DMS79 treated with DMSO at 0.1 percent for 48 hours (cell line): Measurements from ENCODE around the gene PPP2R1B.

ENCODE experiments used
- DNase-seq: peaks from one replicate; lab custom pipeline; 2025; lab: John Stamatoyannopoulos, UW

The PPP2R1B gene

DNA sequence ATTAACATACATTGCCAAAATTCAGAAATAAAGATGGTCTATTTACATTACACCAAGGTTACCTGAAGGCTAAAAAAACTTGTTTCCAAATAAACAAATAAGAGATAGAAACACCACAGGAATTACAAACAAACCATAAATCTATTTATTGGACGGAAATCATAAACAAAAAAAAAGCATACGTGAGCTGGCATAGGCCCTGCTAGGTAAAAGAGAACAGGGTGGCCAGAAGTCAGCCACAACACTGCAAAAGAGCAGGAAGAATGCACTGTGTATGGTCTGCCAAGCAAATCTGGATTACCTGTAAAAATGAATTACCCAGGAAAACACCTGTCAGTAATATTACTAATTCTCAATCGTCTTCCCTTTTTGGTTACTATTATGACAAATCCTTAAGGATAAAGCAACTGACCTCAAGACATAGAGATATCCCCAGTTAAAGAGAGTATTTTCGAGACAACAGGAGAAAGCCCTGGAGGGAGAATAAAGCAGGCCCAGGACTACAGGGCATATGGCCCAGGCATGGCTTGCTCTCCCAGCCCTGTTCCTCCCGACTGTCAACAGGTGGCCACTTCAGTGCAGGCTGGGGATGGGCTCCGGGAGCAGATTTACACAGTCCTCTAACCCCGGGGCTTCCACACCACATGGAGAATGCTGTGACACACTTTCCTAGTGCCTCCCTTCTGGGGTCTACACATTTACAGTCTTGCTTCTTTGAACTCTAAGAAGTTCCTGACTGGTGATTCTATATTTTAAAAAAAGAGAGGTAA, 18.0 kb downstream of the PPP2R1B start:
- DNase-seq: no peak

DNA sequence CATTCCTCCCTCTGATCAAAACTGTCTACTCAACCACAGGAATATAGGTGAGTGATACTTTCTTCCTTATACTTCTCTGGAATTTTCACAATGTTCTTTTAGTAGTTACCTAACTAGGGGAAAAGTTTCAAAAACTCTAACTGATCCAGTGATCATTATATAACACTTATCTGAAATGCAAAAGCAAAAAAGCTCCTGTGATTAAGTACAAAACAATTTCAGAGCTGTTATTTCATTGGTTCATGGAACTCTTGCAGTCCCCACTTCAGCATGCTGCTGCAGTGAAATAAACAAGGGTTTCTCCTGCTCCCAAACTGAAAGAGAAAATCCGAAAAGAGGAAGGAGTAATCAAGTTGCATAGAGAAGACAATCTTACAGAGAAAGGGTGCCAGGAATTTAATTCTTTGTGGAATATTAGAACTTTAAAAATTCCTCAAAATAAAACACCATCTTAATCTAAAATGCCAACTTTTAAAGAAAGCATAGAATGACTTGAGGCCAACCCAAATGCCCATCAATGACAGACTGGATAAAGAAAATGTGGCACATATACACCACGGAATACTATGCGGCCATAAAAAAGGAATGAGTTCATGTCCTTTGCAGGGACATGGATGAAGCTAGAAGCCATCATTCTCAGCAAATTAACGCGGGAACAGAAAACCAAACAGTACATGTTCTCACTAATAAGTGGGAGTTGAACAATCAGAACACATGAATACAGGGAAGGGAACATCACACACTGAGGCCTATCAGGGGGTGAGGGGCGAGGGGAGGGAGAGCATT, 20.3 kb downstream of the PPP2R1B start:
- no peak for DNase-seq

DNA sequence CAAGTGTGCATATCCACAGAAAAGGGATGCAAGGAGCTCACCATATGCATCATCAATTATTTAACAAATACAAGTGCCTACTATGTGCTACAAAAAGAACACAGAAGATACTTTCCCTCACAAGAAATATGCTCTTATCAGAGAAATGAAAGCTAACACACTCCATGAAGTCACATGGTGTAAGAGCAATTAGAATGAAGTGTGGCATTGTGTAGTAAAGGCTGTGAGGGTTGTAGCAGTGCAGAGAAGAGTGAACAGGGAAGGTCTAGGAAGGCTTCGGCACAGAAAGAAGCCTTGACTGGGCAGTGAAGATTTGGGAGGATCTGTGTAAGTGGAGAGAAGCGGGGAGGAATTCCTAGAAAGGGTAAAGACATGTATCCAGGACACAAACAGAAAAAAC, 22.5 kb downstream of the PPP2R1B start:
- DNase-seq: no peak

DNA sequence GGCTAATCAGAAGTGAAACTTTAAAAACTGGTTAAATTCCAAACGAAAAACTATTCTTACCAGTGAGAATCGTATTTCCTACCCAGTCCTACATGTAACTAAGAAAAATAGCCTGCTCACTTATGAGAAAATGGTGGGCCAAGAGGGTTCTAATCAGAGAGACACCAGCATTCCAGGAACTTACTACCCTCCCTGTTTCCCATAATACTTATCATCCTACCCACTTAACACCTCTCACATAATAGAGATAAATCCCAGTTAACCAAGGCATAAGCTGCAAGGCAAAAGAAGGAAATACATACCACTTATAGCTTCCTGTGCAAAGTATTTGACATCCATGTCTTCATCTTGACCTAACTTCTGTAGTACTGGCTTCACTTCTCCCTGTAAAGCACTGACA, 24.4 kb downstream of the PPP2R1B start:
- no peak for DNase-seq

DNA sequence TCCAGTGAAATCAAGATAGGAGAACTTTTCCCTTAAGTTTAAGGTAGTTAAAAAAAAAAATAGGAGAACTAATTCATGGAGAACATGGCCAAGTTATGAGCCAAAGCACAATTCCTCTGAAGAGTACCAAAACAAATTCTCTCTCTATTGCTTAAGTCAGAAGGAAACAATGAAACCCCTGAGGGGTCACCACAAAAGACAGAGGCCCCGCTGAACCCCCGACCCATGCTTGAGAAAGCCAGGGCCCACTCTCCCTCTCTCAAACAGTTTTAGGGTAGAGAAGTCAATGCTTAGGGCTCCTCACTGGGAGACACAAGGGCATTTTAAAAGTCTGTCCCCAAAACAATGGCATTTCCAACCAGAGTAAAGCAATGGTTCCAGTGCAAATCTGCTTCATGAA, 26.9 kb downstream of the PPP2R1B start:
- DNase-seq: no peak

DNA sequence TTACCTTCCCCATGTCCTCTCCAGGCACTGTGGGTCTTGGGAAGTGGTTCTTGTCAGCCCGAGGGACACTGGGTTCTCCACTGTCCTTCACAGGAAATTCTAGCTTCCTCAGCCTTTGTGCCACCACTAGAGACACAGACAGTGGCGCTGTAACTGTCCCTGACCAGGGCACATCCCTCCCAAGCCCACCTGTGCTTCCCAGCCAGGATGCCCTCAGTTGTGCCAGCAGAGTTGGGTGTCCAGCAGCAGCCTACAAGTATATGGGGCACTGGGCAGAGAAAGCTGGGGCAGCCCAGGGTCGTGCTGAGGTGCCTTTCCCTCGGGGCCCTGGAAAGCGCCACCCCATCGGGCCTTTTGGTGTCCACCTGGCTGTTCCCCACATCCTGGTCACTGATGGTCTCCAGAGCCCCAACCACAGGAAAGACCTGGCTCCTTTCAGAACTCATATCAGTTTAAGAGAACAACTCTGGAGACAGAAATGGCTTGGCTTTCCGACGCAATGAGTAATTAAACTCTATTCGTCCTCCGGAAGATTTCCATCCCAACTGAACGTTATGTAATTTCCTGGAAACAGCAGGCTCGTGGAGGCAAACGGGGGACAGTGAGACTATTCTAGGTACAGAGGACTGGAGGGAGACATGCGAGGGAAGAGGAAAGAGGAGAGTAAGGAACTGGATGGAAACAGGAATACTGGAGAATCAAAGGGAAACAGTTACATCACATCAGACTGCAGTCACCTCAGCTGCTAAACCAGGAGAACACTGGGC, 28.6 kb downstream of the PPP2R1B start:
- no peak for DNase-seq

DNA sequence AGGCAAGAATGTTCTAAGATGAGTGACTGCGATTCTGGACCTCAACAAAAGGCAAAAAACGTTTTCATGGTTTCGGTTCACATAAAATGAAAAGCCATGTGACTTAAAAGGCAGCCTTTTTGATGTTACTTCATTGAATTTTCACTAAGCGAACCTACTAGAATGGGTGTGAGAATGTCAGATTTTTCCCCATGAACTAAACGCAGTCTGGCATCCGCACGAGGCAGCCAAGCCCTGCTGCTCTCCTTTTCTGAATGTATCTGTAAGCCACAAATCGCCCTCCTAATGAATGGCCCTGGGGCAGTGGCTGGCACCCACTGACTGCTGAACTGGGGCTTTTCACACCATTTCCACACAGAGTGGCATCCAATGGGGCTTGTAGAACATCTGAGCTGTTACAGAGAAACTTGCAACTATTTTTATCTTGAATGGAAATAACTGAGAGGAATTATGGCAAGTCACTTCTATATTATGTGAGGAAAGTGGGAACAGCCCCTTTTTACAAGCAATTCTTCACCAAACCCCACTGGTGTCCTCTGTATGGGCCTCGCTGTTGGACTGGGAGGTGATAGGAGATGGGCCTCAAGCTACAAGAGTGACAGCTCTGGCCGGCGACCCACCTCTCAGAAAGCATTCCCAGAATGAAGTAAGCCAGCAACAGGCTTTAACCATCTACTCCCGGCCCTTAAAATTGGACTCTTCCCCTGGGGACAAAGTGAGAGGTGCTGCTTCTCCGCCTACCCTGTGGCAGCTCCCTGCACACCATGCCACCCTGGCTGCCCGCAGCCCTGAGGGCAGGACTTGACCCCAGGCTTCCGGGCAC, 29.4 kb downstream of the PPP2R1B start:
- no peak for DNase-seq

DNA sequence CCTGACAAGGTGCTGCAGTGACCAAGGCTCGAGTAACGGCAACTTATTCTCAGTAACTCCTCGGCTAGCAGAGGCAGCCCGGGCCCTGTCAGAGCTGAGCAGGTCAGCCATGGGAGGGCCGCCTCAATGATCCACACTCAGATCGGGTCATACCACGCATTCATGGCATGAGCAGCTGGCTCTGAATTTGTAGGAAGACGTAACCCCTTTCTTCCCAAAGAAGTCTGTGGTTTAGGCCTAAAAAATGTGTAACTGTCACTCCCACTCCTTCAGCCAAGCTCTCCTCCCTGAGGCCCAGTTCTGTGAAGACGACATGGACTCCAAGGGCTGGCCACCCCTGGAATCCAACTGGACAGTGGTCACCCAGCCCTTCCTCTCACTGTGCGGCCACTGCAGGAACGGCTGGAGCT, 30.0 kb downstream of the PPP2R1B start:
- DNase-seq: no peak

DNA sequence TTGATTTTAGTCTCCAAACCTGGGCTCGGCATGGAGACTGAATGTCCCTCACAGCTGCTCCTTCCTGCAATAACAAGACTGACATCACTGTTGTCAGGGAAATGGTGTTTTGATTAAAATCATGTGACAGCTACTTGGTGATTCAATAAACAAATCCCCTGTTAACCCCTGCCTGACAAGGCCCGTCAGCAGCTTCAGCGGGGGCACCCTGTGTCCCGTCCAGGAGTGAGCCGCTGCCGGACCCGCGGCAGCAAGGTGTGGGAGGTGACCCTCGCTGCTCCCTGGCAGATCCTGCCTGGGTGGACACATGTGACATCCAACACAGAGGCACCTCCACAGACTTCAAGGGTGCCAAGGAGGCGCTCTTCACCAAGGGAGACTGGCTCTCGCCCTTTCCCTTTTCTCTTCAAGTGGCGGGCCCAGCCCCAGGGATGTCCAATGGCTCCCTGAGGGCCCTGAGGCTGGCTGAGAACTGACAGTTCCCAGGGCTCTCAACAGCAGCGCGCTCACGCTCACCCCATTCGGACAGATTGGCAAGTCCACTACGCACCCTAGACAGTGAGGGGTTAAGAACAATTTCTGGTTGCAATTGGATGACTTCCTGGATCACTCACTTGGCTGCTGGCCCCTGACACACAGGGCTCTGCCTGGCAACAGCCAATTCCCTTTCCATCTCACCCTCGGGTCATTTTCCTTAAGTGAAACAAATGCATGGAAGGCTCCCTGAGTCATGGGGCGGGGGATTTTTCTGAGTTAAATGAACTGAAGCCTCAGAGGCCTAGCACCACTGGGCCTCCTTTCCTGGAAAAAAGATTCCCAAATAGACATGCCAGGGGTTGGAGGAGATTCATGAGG, 30.7 kb downstream of the PPP2R1B start:
- DNase-seq: peak; percentile 89

DNA sequence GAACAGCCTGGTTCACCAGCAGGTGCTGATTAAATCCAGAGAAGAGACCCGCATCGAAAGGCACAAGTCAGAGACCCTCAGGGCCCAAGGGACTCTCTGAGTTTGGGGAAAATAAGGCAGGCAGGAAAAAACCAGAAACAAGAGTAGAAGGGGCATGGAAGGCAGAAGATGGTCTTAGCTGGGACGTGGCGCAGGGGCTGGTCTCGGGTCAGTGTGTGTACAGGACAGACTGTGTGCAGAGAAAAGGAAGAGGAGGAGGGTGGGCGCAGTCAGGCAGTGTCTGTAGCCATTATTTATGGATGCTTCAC, 31.3 kb downstream of the PPP2R1B start:
- DNase-seq: no peak

DNA sequence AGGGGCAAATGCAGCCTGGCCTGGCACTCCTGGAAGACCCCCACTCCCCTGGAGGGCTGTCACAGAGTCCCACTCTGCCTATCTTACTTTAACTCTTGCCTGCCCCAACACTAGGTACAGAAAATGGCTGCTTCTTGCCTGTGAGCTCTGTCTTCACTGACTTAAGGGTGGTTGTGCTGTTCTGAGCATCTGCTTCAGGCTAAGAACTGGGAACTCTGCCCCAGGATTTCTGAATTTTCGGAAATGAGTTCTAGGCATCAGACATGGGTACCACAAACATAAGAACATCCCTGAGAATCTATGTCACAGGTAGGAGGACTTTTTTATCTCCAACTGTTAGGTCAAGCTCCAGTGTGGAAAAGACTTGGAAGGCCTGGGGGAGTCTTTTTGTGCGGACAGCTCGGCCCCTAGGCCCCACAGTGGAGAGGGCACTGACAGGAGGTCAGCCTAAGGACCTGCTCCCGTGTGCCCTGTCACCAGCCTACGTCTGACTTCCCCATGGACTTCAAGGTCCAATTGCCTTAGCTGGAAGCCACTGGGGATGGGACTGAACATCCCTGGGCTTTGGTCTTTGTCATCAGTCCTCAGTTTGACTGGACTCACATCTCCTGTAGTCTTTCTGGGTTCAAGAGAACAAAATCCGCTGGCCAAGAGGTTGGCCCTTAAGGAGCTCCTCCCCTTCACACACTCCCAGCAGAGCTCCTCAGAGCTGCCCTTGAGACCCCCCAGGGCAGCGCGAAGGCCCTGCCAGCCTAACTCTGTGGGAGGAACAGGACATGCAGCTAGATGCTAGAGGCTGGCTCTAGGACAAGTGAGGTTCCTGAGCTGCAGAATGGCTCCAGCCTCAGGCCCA, 31.9 kb downstream of the PPP2R1B start:
- no peak for DNase-seq

DNA sequence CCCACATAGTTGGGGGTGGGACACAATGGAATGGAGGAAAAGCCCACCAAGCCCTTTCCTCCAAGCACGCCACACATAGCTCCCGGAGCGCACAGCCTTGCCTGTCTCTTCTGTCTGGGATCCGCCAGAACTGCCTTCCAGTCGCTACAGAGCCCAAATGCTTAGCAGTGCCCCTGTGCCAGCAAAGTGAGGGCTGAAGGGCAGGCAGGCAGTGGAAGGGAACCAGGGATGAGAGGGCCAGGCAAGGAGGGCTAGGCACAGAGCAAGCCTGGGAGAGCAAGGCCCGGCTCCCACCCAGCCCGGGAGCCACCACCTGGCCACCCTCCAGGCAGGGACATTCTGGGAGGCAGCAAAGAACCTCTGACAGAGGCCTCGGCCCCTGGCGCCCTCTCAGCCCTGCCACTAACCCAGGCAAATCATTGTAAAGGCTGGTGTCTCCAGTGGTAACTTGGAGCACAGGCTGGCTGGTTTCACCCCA, 32.5 kb downstream of the PPP2R1B start:
- DNase-seq: no peak

DNA sequence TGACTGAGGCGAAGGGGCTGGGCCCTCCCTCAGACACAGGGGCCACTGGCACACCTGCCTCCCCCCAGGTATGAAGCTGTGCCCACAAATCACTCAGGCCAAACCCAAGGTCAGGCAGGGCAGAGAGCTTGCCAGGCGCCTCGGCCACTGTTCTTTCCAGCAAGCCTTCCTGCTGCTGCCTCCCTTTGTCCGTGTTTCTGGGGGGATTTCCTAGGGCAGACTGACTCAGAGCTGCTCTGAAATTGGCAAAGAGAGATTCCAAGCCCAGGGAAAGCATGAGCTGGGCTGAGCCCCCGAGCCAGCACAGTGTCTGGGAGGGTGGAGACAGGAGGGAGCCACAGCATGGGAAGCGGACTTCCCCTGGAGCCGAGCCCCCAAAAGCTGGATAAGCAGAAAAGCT, 33.2 kb downstream of the PPP2R1B start:
- DNase-seq: no peak

DNA sequence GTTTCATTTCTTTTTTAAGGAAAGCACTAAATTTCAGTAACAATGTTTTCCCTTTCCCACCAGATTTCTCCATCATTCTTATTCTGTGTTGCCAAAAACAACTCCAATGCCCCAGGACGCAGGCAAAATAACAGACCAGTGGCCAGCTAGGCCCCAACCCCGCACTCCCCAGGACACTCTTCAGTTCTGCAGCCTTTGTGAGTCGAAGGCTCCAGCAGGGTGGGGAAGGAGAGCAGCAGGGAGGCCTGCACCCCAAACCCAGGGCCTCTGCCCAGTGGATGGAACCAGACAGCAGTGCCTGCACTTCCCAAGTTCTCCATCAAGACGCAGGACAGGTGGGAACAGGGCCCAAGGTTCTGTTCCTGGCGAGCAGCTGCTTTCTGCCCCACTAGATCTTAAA, 34.4 kb downstream of the PPP2R1B start:
- no peak for DNase-seq

DNA sequence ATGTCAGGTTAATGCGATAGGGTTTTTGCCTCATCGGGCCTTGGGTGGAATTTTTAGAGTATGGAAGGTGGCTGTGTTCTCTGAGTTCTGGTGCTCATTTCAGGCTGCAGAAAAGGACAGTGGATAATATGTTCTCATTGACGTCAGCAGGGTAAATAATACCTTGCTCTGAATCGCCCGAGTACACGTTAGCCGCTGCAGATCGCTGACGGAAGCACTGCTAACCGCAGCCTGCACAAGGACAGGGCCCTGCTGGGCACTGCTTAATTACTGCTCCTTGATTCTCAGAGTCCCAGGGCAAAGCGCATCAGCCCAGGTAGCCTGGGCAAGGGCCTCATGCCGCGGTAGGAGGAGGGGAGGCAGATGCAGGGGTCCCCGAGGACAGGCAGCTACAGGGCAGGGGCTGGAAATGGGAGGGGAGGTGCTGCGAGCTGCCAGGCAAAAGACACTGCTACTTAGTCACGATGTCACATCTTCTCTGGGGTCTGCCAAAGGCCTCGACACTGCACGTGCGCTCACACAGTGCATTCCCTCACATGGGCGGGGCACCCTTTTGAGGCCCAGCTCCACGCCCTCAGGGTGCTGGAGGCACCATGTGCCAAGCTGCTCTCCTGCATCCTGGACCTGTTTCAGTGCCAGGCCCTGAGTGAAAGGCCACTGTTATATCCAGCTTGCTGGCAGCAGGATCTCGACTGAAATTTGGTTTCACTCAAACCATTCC, 35.2 kb downstream of the PPP2R1B start:
- DNase-seq: no peak

DNA sequence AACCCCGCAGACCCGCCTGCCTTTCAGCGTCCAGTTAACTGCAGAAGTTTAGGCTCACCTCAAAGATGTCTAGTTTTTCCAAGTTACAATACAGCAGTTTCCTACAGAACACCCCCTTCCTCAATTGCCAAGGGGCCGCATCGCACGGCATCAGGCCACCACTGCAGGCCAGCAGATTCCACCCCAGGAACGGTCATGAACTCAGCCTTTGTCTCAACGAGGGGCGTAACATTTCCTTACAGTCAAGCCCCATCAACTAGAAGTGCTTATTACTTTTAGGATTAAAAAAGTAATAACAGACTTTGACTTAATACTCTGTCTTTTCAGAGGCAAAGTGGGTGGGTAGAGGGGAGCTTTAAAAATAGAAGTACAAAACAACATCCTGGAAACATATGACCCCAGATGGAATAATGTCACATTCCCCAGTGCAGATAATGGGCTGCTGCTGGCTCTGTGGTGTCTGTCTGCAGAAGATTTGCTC, 36.3 kb downstream of the PPP2R1B start:
- no peak for DNase-seq

DNA sequence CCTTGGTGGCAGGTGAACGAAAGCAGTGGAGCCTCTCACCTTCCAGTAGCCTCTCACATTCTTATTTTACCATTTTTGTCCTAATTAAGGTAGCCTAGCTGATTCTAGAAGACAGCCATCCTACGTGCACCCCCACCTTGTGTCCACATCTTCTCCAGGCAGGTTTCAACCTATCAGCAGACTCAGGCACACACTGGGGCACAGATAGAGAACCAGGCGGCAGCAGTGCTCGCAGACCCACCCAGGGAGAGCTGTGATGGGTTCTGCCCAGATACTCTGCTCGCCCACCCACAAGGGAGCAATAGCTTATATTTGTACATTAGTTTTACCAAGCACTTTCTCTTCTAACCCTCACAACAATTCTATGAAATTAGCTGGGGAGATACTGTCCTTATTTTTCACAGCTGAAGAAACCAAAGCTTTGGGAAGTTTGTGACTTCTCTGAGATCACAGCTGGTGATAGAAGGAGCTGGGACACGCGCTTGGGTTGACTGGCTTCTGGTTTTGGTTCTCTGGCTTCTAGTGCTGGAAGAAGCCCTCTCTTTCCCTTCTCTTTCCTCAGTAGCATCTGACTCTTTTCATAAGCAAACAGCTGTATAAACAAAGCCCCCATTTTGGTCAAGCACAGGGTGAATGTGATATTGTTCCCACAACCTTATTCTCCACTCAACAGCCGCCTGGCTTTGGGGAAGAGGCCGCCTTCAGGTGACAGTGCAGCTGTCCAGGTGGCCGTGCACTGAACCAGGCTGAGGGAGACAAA, 36.9 kb downstream of the PPP2R1B start:
- DNase-seq: no peak

DNA sequence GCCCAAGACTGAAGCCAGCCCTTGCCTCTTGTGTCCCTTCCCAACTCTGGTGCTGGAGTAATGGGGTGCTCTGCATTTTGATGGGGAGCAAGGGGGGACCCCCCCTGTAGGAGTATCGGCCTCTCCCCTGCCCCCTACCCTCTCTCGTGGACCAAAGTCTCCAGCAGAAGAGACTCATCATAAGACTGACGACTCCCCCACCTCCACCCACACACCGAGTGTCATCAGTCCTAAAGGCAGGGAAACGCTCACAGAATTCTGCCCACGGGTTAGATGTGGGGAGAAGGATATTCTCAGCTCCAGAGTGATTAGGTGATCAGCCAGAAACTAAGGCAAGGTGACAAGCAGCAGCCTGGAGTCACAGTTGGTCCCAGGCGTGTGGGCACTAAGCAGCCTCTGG, 38.8 kb downstream of the PPP2R1B start:
- DNase-seq: no peak
